Spleen (tissue), 11 donors: Measurements from ENCODE around the gene SUZ12. TPM values are rescaled to one million over a fixed set of nuclear protein-coding genes. Genes with fewer than 3 reads are reported as not detected.
"Not testable (repeated sequence)": the region's sequence is repeated elsewhere in the genome, so short reads cannot be mapped to it uniquely, and the experiment has no call there.

Experiments
- DNase-seq: peaks from one replicate; pipeline ENCODE4 v3.0.0-alpha.2; 2020
- H3K27ac ChIP-seq, 8 donors: fragments of 200-600 bp; sonication (generic) in 7 of 8; 1 replicate in 4 of 8; 2 replicates in 4 of 8; pipeline versions ENCODE4 v1.5.0 to v1.8.0; 2016 to 2021; ENCODE audit warnings: inconsistent platforms in 4 of 8, mild to moderate bottlenecking in 4 of 8, moderate library complexity in 1 of 8
- H3K27me3 ChIP-seq, 7 donors: fragments of 200-600 bp; sonication (generic) in 6 of 7; replicated peaks in 1 of 7; 1 replicate in 4 of 7; 2 replicates in 3 of 7; pipeline versions ENCODE4 v1.5.0 to v1.8.0; 2016 to 2021; ENCODE audit warnings: inconsistent platforms in 3 of 7, mild to moderate bottlenecking in 1 of 7
- H3K36me3 ChIP-seq, 6 donors: fragments of 200-600 bp; sonication (generic) in 5 of 6; 1 replicate in 4 of 6; 2 replicates in 2 of 6; pipeline versions ENCODE4 v1.5.0 to v1.8.0; 2016 to 2021; ENCODE audit warnings: inconsistent platforms in 2 of 6
- H3K4me1 ChIP-seq, 6 donors: fragments of 200-600 bp; sonication (generic) in 5 of 6; 1 replicate in 3 of 6; 2 replicates in 3 of 6; pipeline versions ENCODE4 v1.5.0 to v1.8.0; 2016 to 2021; ENCODE audit warnings: inconsistent platforms in 3 of 6
- H3K4me3 ChIP-seq, 8 donors: fragments of 200-600 bp; sonication (generic) in 7 of 8; 1 replicate in 4 of 8; 2 replicates in 4 of 8; pipeline versions ENCODE4 v1.5.0 to v1.8.0; 2016 to 2021; ENCODE audit warnings: inconsistent platforms in 4 of 8, mild to moderate bottlenecking in 4 of 8, moderate library complexity in 2 of 8
- H3K9me3 ChIP-seq, 8 donors: fragments of 200-600 bp; sonication (generic) in 7 of 8; 1 replicate in 4 of 8; 2 replicates in 4 of 8; pipeline versions ENCODE4 v1.5.0 to v1.8.0; 2016 to 2021; ENCODE audit warnings: inconsistent platforms in 4 of 8
- POLR2A ChIP-seq, 3 donors: fragments of 450-650 bp; IDR thresholded peaks; one replicate each; pipeline ENCODE4 v1.5.1; 2017; ENCODE audit warnings: antibody characterized with exemption in 3 of 3, mild to moderate bottlenecking in 1 of 3
- POLR2AphosphoS5 ChIP-seq, 3 donors: sonication (generic); formaldehyde crosslinking; IDR thresholded peaks; one replicate each; pipeline ENCODE4 v1.5.1; 2017; ENCODE audit warnings: antibody characterized with exemption in 3 of 3
- WGBS, 5 donors: extraction: QIAGEN DNeasy Blood & Tissue Kit in 3 of 5; methylation state at CpG; one replicate each; pipeline versions ENCODE4 v1.1.5 to v1.1.7; 2013 to 2018; 5-methylcytosine and 5-hydroxymethylcytosine counted together
- intact Hi-C: fragments of 100-400 bp; cut with DNase I; formaldehyde crosslinking; loops from one replicate; pipeline ENCODE4 v1.15.0; 2023; ENCODE audit warnings: low total_unique reads
- polyA plus RNA-seq, 3 donors: library from polyadenylated mRNA; stranded (reverse); fragments of 200-250 nt; gene quantifications; one replicate each; pipeline ENCODE4 v1.2.1, GENCODE V29; 2013
- total RNA-seq, 7 donors: library from RNA; depleted of rRNA in 3 of 7; stranded (reverse); fragments of >200 nt in 3 of 7; fragmentation: NEBNext Ultra II Directional in 4 of 7; extraction: Animal tissue kit (Norgen Biotek cat#: 25700) in 4 of 7; gene quantifications; one replicate each; pipeline versions ENCODE4 v1.1.0 to v1.2.1, GENCODE V29; 2016 to 2021
- TF ChIP-seq, protein P1 (sequence below), 11 experiments: fragments of 200-600 bp in 7 of 11; fragments of 450-650 bp in 4 of 11; sonication (generic) in 4 of 11; IDR thresholded peaks in 8 of 11; conservative IDR thresholded peaks in 3 of 11; 1 replicate in 7 of 11; 2 replicates in 4 of 11; pipeline versions ENCODE4 v1.4.0 to v1.8.0; 2016 to 2021; ENCODE audit warnings: antibody characterized with exemption in 11 of 11, inconsistent platforms in 4 of 11, mild to moderate bottlenecking in 1 of 11
- donor health status: healthy with polysubstance abuse.
- donor health status: DM: no; HTN: no; CAD: no; lungs with moderate emphysema.
- donor health status: DM: no; HTN: no; CAD: no.
- donor health status: Bipolar disorder and iron deficiency.
- donor health status: healthy.
- donor health status: DM: no; HTN: no; CAD: no.
- donor health status: DM: yes; HTN: yes; CAD: no.

SUZ12 gene
- total and polyA plus RNA-seq, 10 donors = 14.9 to 38.7 (median 29.8) TPM

DNA sequence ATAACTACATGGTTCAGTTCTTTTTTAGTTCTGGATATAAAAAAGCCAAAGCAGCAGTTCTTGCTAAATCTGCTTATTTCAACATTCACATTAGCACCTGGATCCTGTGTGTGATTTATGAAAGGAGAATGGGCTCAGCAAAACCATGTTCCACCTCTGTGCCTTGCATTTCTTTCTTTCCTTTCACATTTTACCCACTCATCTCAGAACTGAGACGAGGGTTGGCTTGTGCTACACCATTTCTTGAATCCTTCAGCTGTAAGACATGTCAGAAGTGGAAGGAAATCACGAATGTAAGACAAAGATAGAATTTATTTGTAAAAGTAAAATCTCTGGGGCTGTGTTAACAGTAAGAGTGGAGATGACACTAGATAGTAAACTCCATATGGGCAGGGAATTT, 34.1 kb upstream of the SUZ12 start:
- TF ChIP-seq POLR2A (IDR thresholded peaks at IDR 0.05) = no peak
- TF ChIP-seq, protein P1, sequence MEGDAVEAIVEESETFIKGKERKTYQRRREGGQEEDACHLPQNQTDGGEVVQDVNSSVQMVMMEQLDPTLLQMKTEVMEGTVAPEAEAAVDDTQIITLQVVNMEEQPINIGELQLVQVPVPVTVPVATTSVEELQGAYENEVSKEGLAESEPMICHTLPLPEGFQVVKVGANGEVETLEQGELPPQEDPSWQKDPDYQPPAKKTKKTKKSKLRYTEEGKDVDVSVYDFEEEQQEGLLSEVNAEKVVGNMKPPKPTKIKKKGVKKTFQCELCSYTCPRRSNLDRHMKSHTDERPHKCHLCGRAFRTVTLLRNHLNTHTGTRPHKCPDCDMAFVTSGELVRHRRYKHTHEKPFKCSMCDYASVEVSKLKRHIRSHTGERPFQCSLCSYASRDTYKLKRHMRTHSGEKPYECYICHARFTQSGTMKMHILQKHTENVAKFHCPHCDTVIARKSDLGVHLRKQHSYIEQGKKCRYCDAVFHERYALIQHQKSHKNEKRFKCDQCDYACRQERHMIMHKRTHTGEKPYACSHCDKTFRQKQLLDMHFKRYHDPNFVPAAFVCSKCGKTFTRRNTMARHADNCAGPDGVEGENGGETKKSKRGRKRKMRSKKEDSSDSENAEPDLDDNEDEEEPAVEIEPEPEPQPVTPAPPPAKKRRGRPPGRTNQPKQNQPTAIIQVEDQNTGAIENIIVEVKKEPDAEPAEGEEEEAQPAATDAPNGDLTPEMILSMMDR (IDR thresholded peaks at IDR 0.05 in 8 of 11, conservative IDR thresholded peaks at IDR 0.05 in 3 of 11) = no peak
- no peak for TF ChIP-seq POLR2AphosphoS5 (IDR thresholded peaks at IDR 0.05)
- peaks cover 6 to 23% (median 19%) of the 10 kb centered on the region in 6 donors for H3K36me3 ChIP-seq
- peaks cover 12 to 49% (median 29%) of the 10 kb centered on the region in 6 donors for H3K4me1 ChIP-seq
- no peaks in the 10 kb centered on the region for H3K9me3 ChIP-seq
- peaks cover 0 to 10% (median 0%) of the 10 kb centered on the region in 7 donors for H3K27me3 ChIP-seq
- intact Hi-C loops = no loop called here
- no peak for DNase-seq
- H3K27ac ChIP-seq = no peak overlapping the region
- 35 to 43% (median 42%) methylated on average over 2 of the region's 2 CpGs for WGBS, 5 donors
- no peak overlapping the region for H3K4me3 ChIP-seq

- peaks cover 12 to 44% (median 29%) of the 10 kb centered on the region in 6 donors for H3K4me1 ChIP-seq
- H3K36me3 ChIP-seq = peaks cover 3 to 16% (median 11%) of the 10 kb centered on the region in 6 donors
- H3K4me3 ChIP-seq = no peak overlapping the region
- WGBS, 5 donors = 93 to 96% (median 95%) methylated on average over 16 of the region's 16 CpGs
- peaks cover 0 to 10% (median 0%) of the 10 kb centered on the region in 7 donors for H3K27me3 ChIP-seq
- H3K27ac ChIP-seq = no peak overlapping the region
- intact Hi-C loops = no loop called here
- no peak for DNase-seq
- H3K9me3 ChIP-seq = no peaks in the 10 kb centered on the region
- TF ChIP-seq POLR2A (IDR thresholded peaks at IDR 0.05) (no peak), POLR2AphosphoS5 (IDR thresholded peaks at IDR 0.05) (no peak)
- TF ChIP-seq, protein P1 (IDR thresholded peaks at IDR 0.05 in 8 of 11, conservative IDR thresholded peaks at IDR 0.05 in 3 of 11) = no peak
These were observed 33.4 kb upstream of the SUZ12 start for GRCh38 chr17:31903401-31903800.

GRCh38 chr17:31907342-31907962, 29.4 kb upstream of the SUZ12 start:
- 11 to 22% (median 13%) methylated on average over 7 of the region's 7 CpGs for WGBS, 5 donors
- no peak for DNase-seq

GRCh38 chr17:31908386-31908785, 28.4 kb upstream of the SUZ12 start:
- H3K27ac ChIP-seq = no peak overlapping the region
- peaks cover 0 to 34% (median 0%) of the 10 kb centered on the region in 7 donors for H3K27me3 ChIP-seq
- DNase-seq = no peak
- intact Hi-C loops = no loop called here
- no peaks in the 10 kb centered on the region for H3K9me3 ChIP-seq
- H3K4me1 ChIP-seq = peaks cover 0 to 6% (median 0%) of the 10 kb centered on the region in 6 donors
- TF ChIP-seq POLR2AphosphoS5 (IDR thresholded peaks at IDR 0.05) (no peak), POLR2A (IDR thresholded peaks at IDR 0.05) (no peak)
- TF ChIP-seq, protein P1 (IDR thresholded peaks at IDR 0.05 in 8 of 11, conservative IDR thresholded peaks at IDR 0.05 in 3 of 11) = no peak
- H3K36me3 ChIP-seq = no peaks in the 10 kb centered on the region
- no peak overlapping the region for H3K4me3 ChIP-seq

More at GRCh38 chr17:31907342-31907962, 29.4 kb upstream of the SUZ12 start:
- Histone ChIP-seq H3K4me3 (no peak overlapping the region), H3K4me1 (peaks cover 0 to 8% (median 0%) of the 10 kb centered on the region in 6 donors), H3K9me3 (no peaks in the 10 kb centered on the region), H3K36me3 (no peaks in the 10 kb centered on the region), H3K27ac (no peak overlapping the region), H3K27me3 (peaks cover 0 to 28% (median 0%) of the 10 kb centered on the region in 7 donors)
- TF ChIP-seq POLR2AphosphoS5 (IDR thresholded peaks at IDR 0.05) (no peak), POLR2A (IDR thresholded peaks at IDR 0.05) (no peak)
- TF ChIP-seq, protein P1 (IDR thresholded peaks at IDR 0.05 in 8 of 11, conservative IDR thresholded peaks at IDR 0.05 in 3 of 11) = no peak
- intact Hi-C loops = no loop called here

- DNase-seq, intact Hi-C loops, H3K27ac ChIP-seq, H3K36me3 ChIP-seq, H3K4me1 ChIP-seq, H3K4me3 ChIP-seq, H3K9me3 ChIP-seq: not testable (repeated sequence)
- 38 to 53% (median 46%) methylated on average over 6 of the region's 6 CpGs for WGBS, 5 donors
- peaks cover 0 to 43% (median 15%) of the 10 kb centered on the region in 7 donors for H3K27me3 ChIP-seq
These were observed 24.1 kb upstream of the SUZ12 start for GRCh38 chr17:31912705-31913104.
